Rectal smooth muscle tissue (tissue), 1 donor: Measurements from ENCODE around the gene AP1AR.
"Not testable (repeated sequence)": the region's sequence is repeated elsewhere in the genome, so short reads cannot be mapped to it uniquely, and the experiment has no call there.

ENCODE experiments used
- H3K27ac ChIP-seq: one replicate; pipeline ENCODE4 v1.7.0; 2013; ENCODE audit warnings: low read depth, low read length, inconsistent platforms
- H3K27me3 ChIP-seq: one replicate; pipeline ENCODE4 v1.7.0; 2013; ENCODE audit warnings: low read length; ENCODE audit not compliant: control insufficient read depth, insufficient read depth
- H3K36me3 ChIP-seq: one replicate; pipeline ENCODE4 v1.7.0; 2013; ENCODE audit warnings: low read length; ENCODE audit not compliant: control insufficient read depth, insufficient read depth
- H3K4me1 ChIP-seq: one replicate; pipeline ENCODE4 v1.7.0; 2013; ENCODE audit warnings: low read length; ENCODE audit not compliant: control insufficient read depth, insufficient read depth
- H3K4me3 ChIP-seq: one replicate; pipeline ENCODE4 v1.7.0; 2013; ENCODE audit warnings: low read length
- H3K9ac ChIP-seq: one replicate; pipeline ENCODE4 v1.7.0; 2013; ENCODE audit warnings: low read length

AP1AR gene

GRCh38 chr4:112206431-112206830 is 25.2 kb upstream of the AP1AR start:
- no peaks in the 10 kb centered on the region for H3K4me1 ChIP-seq

GRCh38 chr4:112208137-112209095 is 23.2 kb upstream of the AP1AR start:
- H3K27ac ChIP-seq, H3K36me3 ChIP-seq, H3K27me3 ChIP-seq, H3K4me3 ChIP-seq, H3K9ac ChIP-seq, H3K4me1 ChIP-seq: not testable (repeated sequence)

More at GRCh38 chr4:112206431-112206830, 25.2 kb upstream of the AP1AR start:
- no peak overlapping the region for H3K4me3 ChIP-seq
- H3K36me3 ChIP-seq, result no peaks in the 10 kb centered on the region
- no peaks in the 10 kb centered on the region for H3K27me3 ChIP-seq
- no peak overlapping the region for H3K9ac ChIP-seq
- H3K27ac ChIP-seq, result no peak overlapping the region

DNA sequence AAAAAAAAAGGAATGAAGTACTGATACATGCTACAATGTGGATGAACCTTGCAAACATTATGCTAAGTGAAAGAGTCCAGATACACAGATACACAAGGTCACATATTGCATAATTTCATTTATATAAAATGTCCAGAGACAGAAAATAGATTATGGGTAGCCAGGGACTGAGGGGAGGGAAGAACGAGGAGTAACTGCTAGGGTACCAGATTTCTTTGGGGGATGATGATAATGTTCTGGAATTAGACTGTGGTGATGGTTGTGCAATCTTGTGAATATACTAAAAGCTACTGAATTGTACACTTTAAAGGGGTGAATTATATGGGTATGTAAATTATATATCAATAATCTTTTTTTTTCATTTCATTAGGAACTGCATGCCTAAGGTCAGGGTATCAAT is 20.8 kb upstream of the AP1AR start:
- H3K4me1 ChIP-seq, result no peaks in the 10 kb centered on the region
- H3K27me3 ChIP-seq, result no peaks in the 10 kb centered on the region
- no peak overlapping the region for H3K27ac ChIP-seq
- H3K4me3 ChIP-seq, result no peak overlapping the region
- H3K9ac ChIP-seq, result no peak overlapping the region
- H3K36me3 ChIP-seq, result no peaks in the 10 kb centered on the region

DNA sequence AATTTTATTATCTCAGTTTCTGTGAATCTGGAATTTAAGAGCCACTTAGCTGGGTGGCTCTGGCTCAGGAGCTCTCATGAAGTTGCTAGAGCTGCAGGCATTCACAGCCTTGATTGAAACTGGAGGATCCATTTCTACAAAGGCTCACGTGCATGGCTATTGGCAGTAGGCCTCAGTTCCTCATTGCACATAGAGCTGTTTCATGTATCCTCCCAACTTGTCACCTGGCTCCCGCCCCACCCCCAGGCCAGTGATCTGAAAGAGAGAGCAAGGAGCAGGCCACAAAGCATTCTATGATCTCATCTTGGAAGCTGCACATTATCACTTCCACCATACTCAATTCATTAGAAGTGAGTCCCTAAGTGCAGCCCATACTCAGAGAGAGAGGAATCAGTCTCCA is 18.5 kb upstream of the AP1AR start:
- Histone ChIP-seq H3K4me1 (no peaks in the 10 kb centered on the region), H3K4me3 (no peak overlapping the region), H3K27ac (no peak overlapping the region), H3K9ac (no peak overlapping the region), H3K36me3 (no peaks in the 10 kb centered on the region), H3K27me3 (no peaks in the 10 kb centered on the region)

DNA sequence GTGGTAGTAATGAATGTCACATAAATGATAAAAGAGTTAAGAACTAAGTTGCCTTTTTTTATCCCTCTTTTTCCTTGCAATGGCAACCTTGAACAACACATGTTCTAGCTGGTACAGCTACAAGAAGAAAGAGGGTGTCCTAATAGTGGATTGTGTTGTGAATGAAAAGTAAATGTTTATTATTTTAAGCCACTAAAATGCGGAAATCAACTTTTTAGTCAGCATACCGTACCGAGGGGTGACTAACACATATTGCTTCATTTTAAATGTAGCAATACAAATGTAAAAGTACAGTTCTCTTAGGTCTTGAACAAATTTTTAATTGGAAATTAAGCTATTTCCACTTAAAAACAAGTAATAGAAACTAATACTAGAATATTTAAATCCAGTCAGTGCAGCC is 17.7 kb upstream of the AP1AR start:
- Histone ChIP-seq H3K4me3 (no peak overlapping the region), H3K9ac (no peak overlapping the region), H3K4me1 (no peaks in the 10 kb centered on the region), H3K36me3 (no peaks in the 10 kb centered on the region), H3K27ac (no peak overlapping the region), H3K27me3 (no peaks in the 10 kb centered on the region)

GRCh38 chr4:112214390-112215264 is 17.0 kb upstream of the AP1AR start:
- no peak overlapping the region for H3K9ac ChIP-seq
- no peaks in the 10 kb centered on the region for H3K36me3 ChIP-seq
- H3K4me1 ChIP-seq, result no peaks in the 10 kb centered on the region
- H3K4me3 ChIP-seq, result no peak overlapping the region
- H3K27me3 ChIP-seq, result no peaks in the 10 kb centered on the region
- H3K27ac ChIP-seq, result no peak overlapping the region

GRCh38 chr4:112219826-112220366 is 11.7 kb upstream of the AP1AR start:
- Histone ChIP-seq H3K36me3 (no peaks in the 10 kb centered on the region), H3K27ac (no peak overlapping the region), H3K4me3 (no peak overlapping the region), H3K27me3 (no peaks in the 10 kb centered on the region), H3K4me1 (no peaks in the 10 kb centered on the region), H3K9ac (no peak overlapping the region)

- no peaks in the 10 kb centered on the region for H3K27me3 ChIP-seq
- no peak overlapping the region for H3K4me3 ChIP-seq
- no peak overlapping the region for H3K9ac ChIP-seq
- H3K27ac ChIP-seq, result no peak overlapping the region
- H3K4me1 ChIP-seq, result no peaks in the 10 kb centered on the region
- H3K36me3 ChIP-seq, result no peaks in the 10 kb centered on the region
Measured at GRCh38 chr4:112222219-112222955, 9.2 kb upstream of the AP1AR start.

DNA sequence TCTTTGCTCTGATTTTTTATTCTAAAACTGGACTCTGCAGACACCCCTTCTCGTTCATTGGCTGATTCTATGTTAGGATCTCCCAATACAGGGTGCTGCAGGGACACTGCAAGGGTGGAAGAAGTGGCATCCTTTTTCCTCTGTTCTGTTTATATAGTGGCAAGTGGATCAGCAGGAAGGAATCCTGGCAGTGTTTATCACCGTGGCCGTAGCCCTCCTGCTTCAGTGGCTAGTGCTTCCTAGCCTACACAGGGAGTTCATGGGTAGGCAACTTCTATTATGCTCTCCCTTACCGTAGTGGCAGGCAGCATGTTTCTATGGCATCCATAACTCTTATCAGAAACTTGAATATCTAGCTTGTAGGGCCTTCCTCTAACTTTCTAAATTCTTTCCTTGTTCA is 6.4 kb upstream of the AP1AR start:
- no peaks in the 10 kb centered on the region for H3K27me3 ChIP-seq
- no peaks in the 10 kb centered on the region for H3K36me3 ChIP-seq
- peaks cover 1% of the 10 kb centered on the region for H3K4me1 ChIP-seq
- no peak overlapping the region for H3K9ac ChIP-seq
- no peak overlapping the region for H3K27ac ChIP-seq
- no peak overlapping the region for H3K4me3 ChIP-seq

- Histone ChIP-seq H3K27ac (peak overlapping the region; percentile 96), H3K4me3 (peak overlapping the region; percentile 86), H3K36me3 (no peaks in the 10 kb centered on the region), H3K9ac (peak overlapping the region; percentile 96), H3K27me3 (no peaks in the 10 kb centered on the region), H3K4me1 (peaks cover 5% of the 10 kb centered on the region)
Measured at GRCh38 chr4:112230879-112231778, 458 bp upstream of the AP1AR start.

- peaks cover 5% of the 10 kb centered on the region for H3K4me1 ChIP-seq
- H3K27ac ChIP-seq, result no peak overlapping the region
- no peaks in the 10 kb centered on the region for H3K27me3 ChIP-seq
- H3K36me3 ChIP-seq, result no peaks in the 10 kb centered on the region
- no peak overlapping the region for H3K4me3 ChIP-seq
- H3K9ac ChIP-seq, result no peak overlapping the region
Measured at GRCh38 chr4:112234952-112235609, 3.5 kb downstream of the AP1AR start.
